ENCODE measurements around the gene P2RY2.
A peak's percentile ranks its signal among the peaks of the same experiment; 100 is the strongest.

The P2RY2 gene

DNA sequence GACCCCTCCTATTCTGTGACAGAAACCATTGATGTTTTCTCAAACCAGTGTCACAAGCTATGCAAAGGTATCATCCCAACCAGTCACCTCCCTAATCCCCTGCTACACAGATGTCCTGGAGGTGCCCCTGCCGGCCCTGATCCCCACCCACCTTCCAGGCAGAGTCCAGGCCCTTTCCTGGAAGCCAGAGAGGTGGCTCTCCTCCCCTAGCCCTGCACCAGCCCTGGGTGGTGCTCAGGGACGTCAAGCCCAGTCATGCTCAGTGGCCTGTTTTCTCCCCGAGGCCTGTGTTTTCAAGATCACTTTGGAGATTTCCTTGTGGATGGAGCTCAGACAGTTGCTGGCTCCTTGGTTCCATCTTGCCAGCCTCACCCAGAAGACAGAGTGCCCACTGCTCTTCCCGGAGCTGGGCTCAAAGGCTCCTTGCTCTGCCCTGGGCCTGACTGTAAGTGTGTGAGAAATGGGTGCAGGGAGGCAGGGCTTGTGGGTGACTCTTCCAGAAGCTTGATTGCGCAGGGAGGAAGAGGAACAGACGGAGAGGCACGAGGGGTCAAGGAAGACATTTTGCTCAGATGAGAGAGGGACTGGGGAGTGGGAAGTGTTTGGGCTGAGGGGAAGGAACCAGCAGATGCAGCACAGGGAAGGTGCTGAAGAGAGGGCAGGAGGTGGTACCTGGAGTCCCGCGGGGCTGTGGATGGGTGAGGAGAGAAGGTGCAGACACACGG lies 65.4 kb downstream of the P2RY2 start:
- H3K36me3 Mint-ChIP-seq = no peaks in the 10 kb centered on the region
- no peak overlapping the region for H3K4me3 Mint-ChIP-seq
- no peak for DNase-seq (ENCODE audit: low spot score in 2 of 2)
- no peaks in the 10 kb centered on the region for H3K9me3 Mint-ChIP-seq
- no peak for ATAC-seq
- peak overlapping the region; percentile 63 for H3K27ac Mint-ChIP-seq
- peaks cover 19% of the 10 kb centered on the region for H3K4me1 Mint-ChIP-seq

GRCh38 chr11:73284106-73284505 lies 66.0 kb downstream of the P2RY2 start:
- no peak for DNase-seq (ENCODE audit: low spot score in 2 of 2)
- no peak for ATAC-seq
- Mint-ChIP-seq H3K27ac (no peak overlapping the region), H3K9me3 (no peaks in the 10 kb centered on the region), H3K4me1 (peaks cover 25% of the 10 kb centered on the region), H3K36me3 (no peaks in the 10 kb centered on the region), H3K4me3 (no peak overlapping the region)

GRCh38 chr11:73285721-73286120 lies 67.6 kb downstream of the P2RY2 start:
- no peaks in the 10 kb centered on the region for H3K36me3 Mint-ChIP-seq
- DNase-seq (ENCODE audit: low spot score in 2 of 2) = no peak
- no peak overlapping the region for H3K4me3 Mint-ChIP-seq
- no peaks in the 10 kb centered on the region for H3K9me3 Mint-ChIP-seq
- no peak for ATAC-seq
- no peak overlapping the region for H3K27ac Mint-ChIP-seq
- peaks cover 25% of the 10 kb centered on the region for H3K4me1 Mint-ChIP-seq

Data from stimulated activated effector memory CD8-positive, alpha-beta T cell treated with anti-CD3 and anti-CD28 coated beads, Interleukin-12 subunit alpha, Interleukin-12 subunit beta, amount 100 ng/mL, for 72 hours (primary cell).